H1 (cell line): ENCODE results near the gene DHRS7B. TPM values are rescaled to one million over a fixed set of nuclear protein-coding genes. Genes with fewer than 3 reads are reported as not detected.
A peak's percentile ranks its signal among the peaks of the same experiment; 100 is the strongest.

Experiments
- CTCF ChIA-PET: fragments of 300-600 bp; sonication (Branson Sonifier 250); formaldehyde crosslinking; loops from one replicate; lab custom pipeline; 2021; ENCODE audit not compliant: partially characterized antibody; lab: Charles Lee
- POLR2A ChIA-PET: fragments of 300-600 bp; sonication (Branson Sonifier 250); formaldehyde crosslinking; loops from one replicate; lab custom pipeline; 2021; ENCODE audit warnings: inconsistent platforms; ENCODE audit not compliant: partially characterized antibody; lab: Charles Lee
- DNase-seq, 2 experiments: peaks; one replicate each; pipeline versions ENCODE4 v3.0.0 to v3.0.0-alpha.2; 2010 to 2022; ENCODE audit warnings: low spot score in 2 of 2, low read depth in 1 of 2, mixed read lengths in 1 of 2
- FAIRE-seq: peaks from 2 replicates; lab custom pipeline; 2011; peaks lifted over from hg19 to GRCh38; lab: Jason Lieb, UNC
- H2AFZ ChIP-seq: 2 replicates; pipeline ENCODE4 v1.8.1; 2012; ENCODE audit warnings: low read length, inconsistent platforms
- H2AK5ac ChIP-seq: 2 replicates; pipeline ENCODE4 v1.6.1; 2013; ENCODE audit warnings: low read depth, low read length
- H2BK120ac ChIP-seq: replicated peaks from 2 replicates; pipeline ENCODE3; 2013; ENCODE audit warnings: low read depth, low read length, inconsistent platforms
- H2BK12ac ChIP-seq: 2 replicates; pipeline ENCODE4 v1.6.1; 2013; ENCODE audit warnings: low read depth, low read length
- H2BK15ac ChIP-seq: 2 replicates; pipeline ENCODE4 v1.6.1; 2013; ENCODE audit warnings: low read length
- H2BK20ac ChIP-seq: 2 replicates; pipeline ENCODE4 v1.6.1; 2013; ENCODE audit warnings: low read length
- H2BK5ac ChIP-seq: 2 replicates; pipeline ENCODE4 v1.6.1; 2013; ENCODE audit warnings: low read depth, low read length
- H3K14ac ChIP-seq: 2 replicates; pipeline ENCODE4 v1.6.1; 2013; ENCODE audit warnings: inconsistent platforms; ENCODE audit not compliant: insufficient read length
- H3K18ac ChIP-seq: 2 replicates; pipeline ENCODE4 v1.6.1; 2013; ENCODE audit warnings: low read length; ENCODE audit errors: extremely low read depth
- H3K23ac ChIP-seq: 2 replicates; pipeline ENCODE4 v1.6.1; 2013; ENCODE audit warnings: inconsistent platforms; ENCODE audit not compliant: insufficient read length
- H3K23me2 ChIP-seq: 2 replicates; pipeline ENCODE4 v1.6.1; 2013; ENCODE audit warnings: low read depth, low read length
- H3K27ac ChIP-seq: 2 replicates; pipeline ENCODE4 v1.6.1; 2011; ENCODE audit warnings: low read depth, low read length, inconsistent platforms
- H3K27me3 ChIP-seq, 4 experiments: replicated peaks in 1 of 4; 1 replicate in 1 of 4; 2 replicates in 3 of 4; pipeline versions ENCODE4 v1.6.1 to v1.8.1; 2011 to 2013; ENCODE audit warnings: low read length in 3 of 4, mild to moderate bottlenecking in 3 of 4, inconsistent platforms in 2 of 4, mixed read lengths in 2 of 4, moderate library complexity in 1 of 4; ENCODE audit not compliant: control insufficient read depth in 3 of 4, insufficient read depth in 3 of 4; ENCODE audit errors: extremely low read depth in 1 of 4
- H3K36me3 ChIP-seq, 4 experiments: 2 replicates each; pipeline versions ENCODE4 v1.6.1 to v1.8.1; 2011 to 2013; ENCODE audit warnings: mild to moderate bottlenecking in 4 of 4, low read length in 3 of 4, moderate library complexity in 2 of 4, control low read depth in 1 of 4, inconsistent platforms in 1 of 4; ENCODE audit not compliant: insufficient read depth in 4 of 4, control insufficient read depth in 2 of 4
- H3K4ac ChIP-seq: replicated peaks from 2 replicates; pipeline ENCODE3; 2013; ENCODE audit warnings: low read length, low read depth, mixed read lengths, inconsistent platforms; ENCODE audit not compliant: insufficient read length
- H3K4me1 ChIP-seq, 4 experiments: replicated peaks in 1 of 4; 1 replicate in 1 of 4; 2 replicates in 3 of 4; pipeline versions ENCODE4 v1.6.1 to v1.8.1; 2011 to 2013; ENCODE audit warnings: low read length in 3 of 4, inconsistent platforms in 2 of 4, mixed read lengths in 1 of 4; ENCODE audit not compliant: insufficient read depth in 4 of 4, control insufficient read depth in 3 of 4
- H3K4me2 ChIP-seq, 2 experiments: 2 replicates each; pipeline versions ENCODE4 v1.6.1 to v1.8.1; 2011 to 2013; ENCODE audit warnings: low read depth in 2 of 2, low read length in 2 of 2, control low read depth in 1 of 2, inconsistent platforms in 1 of 2, mild to moderate bottlenecking in 1 of 2; ENCODE audit not compliant: insufficient read depth in 1 of 2
- H3K4me3 ChIP-seq, 4 experiments: fragments of 200-600, 300-600 bp in 1 of 4; sonication (generic), shearing (Covaris generic), sonication (Bioruptor Twin) in 1 of 4; 2 replicates each; pipeline versions ENCODE4 v1.5.1 to v1.8.1; 2011 to 2016; ENCODE audit warnings: low read length in 4 of 4, low read depth in 3 of 4, control low read depth in 2 of 4, inconsistent platforms in 2 of 4, mild to moderate bottlenecking in 2 of 4, mixed read lengths in 1 of 4, moderate library complexity in 1 of 4; ENCODE audit not compliant: insufficient read depth in 2 of 4; ENCODE audit errors: extremely low read depth in 1 of 4
- H3K56ac ChIP-seq: replicated peaks from 2 replicates; pipeline ENCODE3; 2013; ENCODE audit warnings: low read depth, mild to moderate bottlenecking, mixed read lengths, low read length, inconsistent platforms; ENCODE audit not compliant: insufficient read length
- H3K79me1 ChIP-seq: 2 replicates; pipeline ENCODE4 v1.6.1; 2013; ENCODE audit warnings: low read depth, low read length, control low read depth
- H3K79me2 ChIP-seq, 2 experiments: 2 replicates each; pipeline versions ENCODE4 v1.6.1 to v1.8.1; 2012 to 2013; ENCODE audit warnings: low read length in 2 of 2, mild to moderate bottlenecking in 2 of 2, inconsistent platforms in 1 of 2; ENCODE audit not compliant: insufficient read depth in 2 of 2, control insufficient read depth in 1 of 2
- H3K9ac ChIP-seq, 4 experiments: replicated peaks in 1 of 4; 1 replicate in 1 of 4; 2 replicates in 3 of 4; pipeline versions ENCODE4 v1.6.1 to v1.8.1; 2011 to 2013; ENCODE audit warnings: low read depth in 3 of 4, low read length in 3 of 4, control low read depth in 2 of 4, mild to moderate bottlenecking in 2 of 4, moderate library complexity in 2 of 4, inconsistent platforms in 1 of 4; ENCODE audit errors: extremely low read depth in 1 of 4
- H3K9me3 ChIP-seq, 2 experiments: 2 replicates each; pipeline versions ENCODE4 v1.6.1 to v1.8.1; 2012 to 2013; ENCODE audit warnings: mild to moderate bottlenecking in 2 of 2, moderate library complexity in 2 of 2, control low read depth in 1 of 2, inconsistent platforms in 1 of 2, low read depth in 1 of 2, low read length in 1 of 2, mixed read lengths in 1 of 2; ENCODE audit not compliant: insufficient read depth in 2 of 2
- H4K20me1 ChIP-seq, 2 experiments: replicated peaks in 1 of 2; 2 replicates each; pipeline versions ENCODE3 to v1.8.1; 2011 to 2013; ENCODE audit warnings: inconsistent platforms in 2 of 2, low read length in 2 of 2, mild to moderate bottlenecking in 1 of 2; ENCODE audit not compliant: insufficient read depth in 2 of 2, control insufficient read depth in 1 of 2
- H4K5ac ChIP-seq: 2 replicates; pipeline ENCODE4 v1.6.1; 2013; ENCODE audit warnings: low read length, low read depth, mixed read lengths, inconsistent platforms; ENCODE audit not compliant: insufficient read length
- H4K8ac ChIP-seq: 2 replicates; pipeline ENCODE4 v1.8.0; 2013; ENCODE audit warnings: mild to moderate bottlenecking, moderate library complexity, low read length, inconsistent platforms; ENCODE audit not compliant: insufficient read depth; ENCODE audit errors: extremely low read depth
- H4K91ac ChIP-seq: replicated peaks from 2 replicates; pipeline ENCODE3; 2013; ENCODE audit warnings: low read length, mixed read lengths, inconsistent platforms; ENCODE audit not compliant: insufficient read length
- BCL11A ChIP-seq, 2 experiments: IDR thresholded peaks; one replicate each; pipeline ENCODE4 v1.6.1; 2011; ENCODE audit warnings: low read depth in 2 of 2, low read length in 2 of 2, mild to moderate bottlenecking in 2 of 2
- CHD1 ChIP-seq: IDR thresholded peaks from 2 replicates; pipeline ENCODE4 v1.6.1; 2012; ENCODE audit warnings: low read depth, low read length, improper control_type of control experiment
- CTCF ChIP-seq, 3 experiments: IDR thresholded peaks; 1 replicate in 2 of 3; 2 replicates in 1 of 3; pipeline versions ENCODE4 v1.5.1 to v1.6.1; 2011; ENCODE audit warnings: low read length in 3 of 3, mild to moderate bottlenecking in 3 of 3, inconsistent platforms in 2 of 3, low read depth in 1 of 3, moderate library complexity in 1 of 3; ENCODE audit not compliant: insufficient read depth in 1 of 3; ENCODE audit errors: control extremely low read depth in 1 of 3
- KDM5A ChIP-seq: fragments of 200-600 bp; IDR thresholded peaks from 2 replicates; pipeline ENCODE4 v1.7.1; 2012; ENCODE audit warnings: mild to moderate bottlenecking, low read length, inconsistent platforms, mixed read lengths
- NRF1 ChIP-seq: IDR thresholded peaks from 2 replicates; pipeline ENCODE4 v1.6.1; 2011; ENCODE audit warnings: mild to moderate bottlenecking, low read depth, low read length, improper control_type of control experiment
- SAP30 ChIP-seq: fragments of 300-600 bp; sonication (generic); IDR thresholded peaks from 2 replicates; pipeline ENCODE4 v1.7.1; 2012; ENCODE audit warnings: low read length, moderate library complexity, mild to moderate bottlenecking, inconsistent platforms; ENCODE audit not compliant: insufficient read depth, insufficient replicate concordance
- SIN3A ChIP-seq, 2 experiments: IDR thresholded peaks in 1 of 2; conservative IDR thresholded peaks in 1 of 2; 2 replicates each; pipeline ENCODE4 v1.6.1; 2011 to 2012; ENCODE audit warnings: low read length in 2 of 2, improper control_type of control experiment in 1 of 2, low read depth in 1 of 2, mild to moderate bottlenecking in 1 of 2
- WGBS, 2 experiments: shearing (Covaris generic) in 1 of 2; methylation state at CpG; one replicate each; pipeline versions ENCODE4 v1.1.6 to v1.1.7; 2013 to 2015; ENCODE audit warnings: low lambda C conversion rate in 2 of 2, mixed read lengths in 2 of 2, inconsistent platforms in 1 of 2, low coverage in 1 of 2, missing lambda C conversion rate in 1 of 2; ENCODE audit not compliant: insufficient replicate concordance in 2 of 2, insufficient coverage in 1 of 2, insufficient read length in 1 of 2; ENCODE audit errors: extremely low coverage in 1 of 2, missing lambda C conversion rate in 1 of 2; 5-methylcytosine and 5-hydroxymethylcytosine counted together
- polyA plus RNA-seq, 7 experiments: library from polyadenylated mRNA; depleted of rRNA in 3 of 7; stranded (reverse) in 5 of 7; unstranded in 2 of 7; fragments of >200 nt in 5 of 7; fragments of 200-250 nt in 2 of 7; gene quantifications; 1 replicate in 5 of 7; 2 replicates in 1 of 7; 4 replicates in 1 of 7; pipeline versions ENCODE4 v1.2.1 to v1.2.3, GENCODE V29; 2011 to 2013; ENCODE audit warnings: missing spikeins in 2 of 7, mixed read lengths in 2 of 7
- total RNA-seq: library from RNA; stranded (reverse); fragmentation: NEBNext Ultra II Directional; extraction: Animal tissue kit (Norgen Biotek cat#: 25700); gene quantifications from 2 replicates; pipeline ENCODE4 v1.2.1, GENCODE V29; 2021
- TF ChIP-seq, protein P1 (sequence below): IDR thresholded peaks from 2 replicates; pipeline ENCODE4 v1.6.1; 2012; ENCODE audit warnings: inconsistent platforms

The DHRS7B gene
- total and polyA plus RNA-seq, 2 of the 8 experiments (the other 6 are each of a cell fraction or from before 2014, with no cell fraction given) = 11.0 to 27.9 TPM

DNA sequence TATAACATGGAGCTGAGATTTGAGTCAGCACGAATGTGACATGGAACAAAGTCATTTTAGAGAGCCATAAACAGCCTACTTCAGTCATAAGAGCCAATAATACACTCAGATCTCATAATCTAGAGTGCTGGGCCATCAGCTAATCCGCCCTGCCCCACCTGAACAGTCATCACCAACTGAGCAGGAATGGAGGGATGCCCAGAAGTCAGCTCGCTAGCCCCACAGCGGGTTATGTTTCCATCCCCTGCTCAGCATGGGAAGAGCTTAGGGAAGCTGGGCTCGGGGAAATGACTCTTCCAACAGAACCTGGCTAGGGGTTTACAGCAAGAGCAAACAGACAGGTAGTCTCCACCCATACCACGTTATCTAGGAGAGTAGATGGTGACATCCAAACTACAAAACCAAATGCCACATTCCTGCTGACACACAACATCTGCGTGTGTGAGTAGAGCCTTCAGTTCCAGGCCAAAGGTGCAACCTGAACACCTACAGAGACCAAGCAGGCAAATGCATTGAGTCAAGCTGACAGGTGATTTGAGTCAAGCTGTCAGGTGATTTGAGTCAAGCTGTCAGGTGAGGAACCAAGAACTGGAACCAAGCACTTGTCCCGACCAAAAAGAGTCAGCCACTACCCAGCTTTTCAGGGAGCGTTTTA lies 85.2 kb downstream of the DHRS7B start:
- Histone ChIP-seq H2AK5ac (no peak overlapping the region), H3K18ac (no peak overlapping the region), H2AFZ (no peak overlapping the region), H4K8ac (no peak overlapping the region), H3K4me1 (peaks cover 0 to 14% (median 5%) of the 10 kb centered on the region in 4 experiments; a peak in 4 of 7 replicates), H3K79me2 (peaks cover 50 to 67% of the 10 kb centered on the region in 2 experiments), H3K36me3 (peaks cover 0 to 18% (median 4%) of the 10 kb centered on the region in 4 experiments; a peak in 4 of 8 replicates), H3K23me2 (peaks cover 8% of the 10 kb centered on the region), H2BK5ac (no peak overlapping the region), H2BK20ac (no peak overlapping the region), H3K14ac (no peak overlapping the region), H3K4me2 (peak overlapping the region; percentile 0 to 89; a peak in 2 of 4 replicates), H3K23ac (no peak overlapping the region), H4K5ac (no peak overlapping the region), H3K79me1 (peaks cover 18% of the 10 kb centered on the region), H3K27me3 (no peaks in the 10 kb centered on the region), H4K91ac (no peak overlapping the region), H3K4ac (no peak overlapping the region), H3K4me3 (peak overlapping the region in 1 of 4 experiments; percentile 91; a peak in 3 of 8 replicates), H2BK15ac (no peak overlapping the region), H3K27ac (no peak overlapping the region), H2BK120ac (no peak overlapping the region), H2BK12ac (no peak overlapping the region), H3K9ac (no peak overlapping the region; a peak in 1 of 7 replicates), H3K56ac (no peak overlapping the region), H4K20me1 (peaks cover 29 to 32% of the 10 kb centered on the region in 2 experiments), H3K9me3 (no peaks in the 10 kb centered on the region)
- DNase-seq (no peak), FAIRE-seq (no peak)
- CTCF ChIA-PET = interaction anchor here (0.7 to 3.6 kb wide), 7 partner anchors 10 to 168 kb away, joined by 3 to 28 read pairs (median 4); no protein-coding TSS in a partner anchor
- POLR2A ChIA-PET = interaction anchor here (1.6 to 4.9 kb wide), 5 partner anchors 9 to 170 kb away, joined by 3 to 42 read pairs (median 5); partner anchors contain the start of gene USP22
- 90% methylated on average over 9 of the region's 9 CpGs; no CpG with 5 or more reads in 1 of the 2 experiments for WGBS, 2 experiments
- TF ChIP-seq NRF1 = no peak
- no peak for TF ChIP-seq CTCF (IDR thresholded peaks at IDR 0.05; ENCODE audit: control extremely low read depth in 1 of 3, insufficient read depth in 1 of 3, low read depth in 1 of 3, low read length in 3 of 3)
- peak in 1 of 2 experiments; percentile 71; a peak in 2 of 4 replicates for TF ChIP-seq SIN3A (conservative IDR thresholded peaks at IDR 0.05 in 1 of 2, IDR thresholded peaks at IDR 0.05 in 1 of 2; ENCODE audit: low read depth in 1 of 2, low read length in 2 of 2)
- no peak for TF ChIP-seq SAP30
- no peak for TF ChIP-seq KDM5A
- TF ChIP-seq BCL11A (IDR thresholded peaks at IDR 0.05; ENCODE audit: low read depth in 2 of 2, low read length in 2 of 2) = no peak
- no peak for TF ChIP-seq CHD1
- TF ChIP-seq, protein P1, sequence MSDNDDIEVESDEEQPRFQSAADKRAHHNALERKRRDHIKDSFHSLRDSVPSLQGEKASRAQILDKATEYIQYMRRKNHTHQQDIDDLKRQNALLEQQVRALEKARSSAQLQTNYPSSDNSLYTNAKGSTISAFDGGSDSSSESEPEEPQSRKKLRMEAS = no peak
